MCF 10A (cell line): ENCODE measurements around the gene CLEC16A. TPM values are rescaled to one million over a fixed set of nuclear protein-coding genes. Genes with fewer than 3 reads are reported as not detected.

Experiments
- BruUV-seq: library from RNA; stranded (reverse); fragments of 400-500 nt; replicated peaks from 2 replicates; lab custom pipeline; 2021; lab: Mats Ljungman, UMichigan
- CTCF ChIA-PET: fragments of 300-600 bp; sonication (Branson Sonifier 250); formaldehyde crosslinking; extraction: SDS; loops from one replicate; lab custom pipeline; 2021; ENCODE audit warnings: antibody characterized with exemption, inconsistent platforms; lab: Yijun Ruan, JAX
- POLR2A ChIA-PET: fragments of 300-600, 350-650 bp; sonication (Branson Sonifier 250); formaldehyde crosslinking; extraction: SDS; loops from one replicate; lab custom pipeline; 2020; ENCODE audit warnings: antibody characterized with exemption, inconsistent platforms; lab: Yijun Ruan, JAX
- DNase-seq: peaks from one replicate; pipeline ENCODE4 v3.0.0-alpha.2; 2018; ENCODE audit not compliant: unreplicated experiment
- H3K27ac Mint-ChIP-seq: one replicate; pipeline ENCODE4 v1.8.0; 2022; ENCODE audit warnings: mild to moderate bottlenecking, low read depth, mixed read lengths; ENCODE audit not compliant: unreplicated experiment
- H3K27me3 Mint-ChIP-seq: one replicate; pipeline ENCODE4 v1.8.0; 2022; ENCODE audit warnings: mixed read lengths; ENCODE audit not compliant: insufficient read depth, unreplicated experiment
- H3K36me3 Mint-ChIP-seq: one replicate; pipeline ENCODE4 v1.8.0; 2022; ENCODE audit warnings: mild to moderate bottlenecking, moderate library complexity, mixed read lengths; ENCODE audit not compliant: insufficient read depth, unreplicated experiment
- H3K4me1 Mint-ChIP-seq: one replicate; pipeline ENCODE4 v1.8.0; 2022; ENCODE audit warnings: mixed read lengths; ENCODE audit not compliant: insufficient read depth, unreplicated experiment
- H3K4me3 Mint-ChIP-seq: one replicate; pipeline ENCODE4 v1.8.0; 2022; ENCODE audit warnings: mild to moderate bottlenecking, moderate library complexity, mixed read lengths; ENCODE audit not compliant: unreplicated experiment
- H3K9me3 Mint-ChIP-seq: one replicate; pipeline ENCODE4 v1.8.0; 2022; ENCODE audit warnings: mixed read lengths; ENCODE audit not compliant: unreplicated experiment
- CTCF ChIP-seq: fragments of 200-600 bp; IDR thresholded peaks from one replicate; pipeline ENCODE4 v1.8.0; 2022; ENCODE audit warnings: antibody characterized with exemption, mild to moderate bottlenecking; ENCODE audit not compliant: unreplicated experiment
- intact Hi-C: fragments of 100-400 bp; cut with micrococcal nuclease; formaldehyde crosslinking; loops from 2 replicates; pipeline ENCODE4 v1.14.1; 2022
- total RNA-seq: library from RNA; stranded (reverse); gene quantifications from 2 replicates; pipeline ENCODE4 v1.2.3, GENCODE V29; 2022

CLEC16A gene
- total RNA-seq, 1 experiment from 2014 or later: 32.4 TPM

GRCh38 chr16:10968498-10968897, 24.1 kb downstream of the CLEC16A start:
- DNase-seq: no peak
- Mint-ChIP-seq H3K4me1 (peaks cover 9% of the 10 kb centered on the region), H3K36me3 (peaks cover 37% of the 10 kb centered on the region), H3K4me3 (no peak overlapping the region), H3K27ac (no peak overlapping the region), H3K9me3 (no peaks in the 10 kb centered on the region), H3K27me3 (no peaks in the 10 kb centered on the region)
- intact Hi-C loops: no loop called here
- BruUV-seq: no TSS peak
- TF ChIP-seq CTCF: no peak
- CTCF ChIA-PET: interaction anchor here (0.6 to 21.5 kb wide), 6 partner anchors 15 to 438 kb away, joined by 3 to 342 read pairs (median 7); partner anchors contain the start of genes PRM2 and SOCS1
- POLR2A ChIA-PET: interaction anchor here (0.6 to 0.9 kb wide), 2 partner anchors 23 to 166 kb away, joined by 3 read pairs; no protein-coding TSS in a partner anchor

- Mint-ChIP-seq H3K4me1 (peaks cover 5% of the 10 kb centered on the region), H3K27me3 (no peaks in the 10 kb centered on the region), H3K27ac (no peak overlapping the region), H3K9me3 (no peaks in the 10 kb centered on the region), H3K36me3 (peaks cover 32% of the 10 kb centered on the region), H3K4me3 (no peak overlapping the region)
- no peak for DNase-seq
- no peak for TF ChIP-seq CTCF
- ChIA-PET POLR2A (interaction anchor here (0.6 to 3.2 kb wide), 2 partner anchors 23 to 287 kb away, joined by 3 to 26 read pairs; partner anchors contain the start of gene SOCS1), CTCF (interaction anchor here (0.6 to 21.5 kb wide), 6 partner anchors 16 to 791 kb away, joined by 3 to 342 read pairs (median 6); partner anchors contain the start of gene SOCS1)
- no TSS peak for BruUV-seq
- intact Hi-C loops: loop anchor here (10.0 kb wide), 1 partner anchor 745 kb away; no protein-coding TSS in a partner anchor
Measured at GRCh38 chr16:10969615-10970014, 25.3 kb downstream of the CLEC16A start.

GRCh38 chr16:10970065-10970464, 25.7 kb downstream of the CLEC16A start:
- BruUV-seq: no TSS peak
- peaks cover 34% of the 10 kb centered on the region for H3K36me3 Mint-ChIP-seq
- H3K9me3 Mint-ChIP-seq: no peaks in the 10 kb centered on the region
- no peak overlapping the region for H3K4me3 Mint-ChIP-seq
- intact Hi-C loops: loop anchor here (10.0 kb wide), 1 partner anchor 745 kb away; no protein-coding TSS in a partner anchor
- H3K27ac Mint-ChIP-seq: no peak overlapping the region
- no peak for DNase-seq
- ChIA-PET POLR2A (interaction anchor here (0.6 to 3.2 kb wide), 2 partner anchors 23 to 287 kb away, joined by 3 to 26 read pairs; partner anchors contain the start of gene SOCS1), CTCF (interaction anchor here (5.1 to 21.5 kb wide), 2 partner anchors 16 to 289 kb away, joined by 31 to 342 read pairs; partner anchors contain the start of gene SOCS1)
- H3K4me1 Mint-ChIP-seq: peaks cover 5% of the 10 kb centered on the region
- no peak for TF ChIP-seq CTCF
- H3K27me3 Mint-ChIP-seq: no peaks in the 10 kb centered on the region

- Mint-ChIP-seq H3K4me1 (peaks cover 5% of the 10 kb centered on the region), H3K36me3 (peaks cover 35% of the 10 kb centered on the region), H3K9me3 (no peaks in the 10 kb centered on the region), H3K27ac (no peak overlapping the region), H3K4me3 (no peak overlapping the region), H3K27me3 (no peaks in the 10 kb centered on the region)
- no TSS peak for BruUV-seq
- intact Hi-C loops: loop anchor here (1.0 to 10.0 kb wide), 4 partner anchors 107 to 743 kb away; no protein-coding TSS in a partner anchor
- POLR2A ChIA-PET: interaction anchor here (0.5 to 3.2 kb wide), 2 partner anchors 285 to 844 kb away, joined by 3 to 26 read pairs; partner anchors contain the start of gene SOCS1
- CTCF ChIA-PET: interaction anchor here (0.6 to 21.5 kb wide), 22 partner anchors 8 to 434 kb away, joined by 3 to 342 read pairs (median 4); partner anchors contain the start of gene SOCS1
- TF ChIP-seq CTCF: peak; percentile 72
- DNase-seq: peak; percentile 69
Measured at GRCh38 chr16:10971560-10971961, 27.2 kb downstream of the CLEC16A start.
